Sigmoid colon (tissue), 7 donors: ENCODE measurements around the gene AACS. TPM values are rescaled to one million over a fixed set of nuclear protein-coding genes. Genes with fewer than 3 reads are reported as not detected.

Source experiments
- DNase-seq: peaks from one replicate; pipeline ENCODE4 v3.0.0-alpha.2; 2019
- H3K27ac ChIP-seq, 4 donors: fragments of 200-600 bp; sonication (generic); one replicate each; pipeline ENCODE4 v1.5.1; 2016 to 2019; ENCODE audit warnings: mild to moderate bottlenecking in 1 of 4
- H3K27me3 ChIP-seq, 3 donors: fragments of 200-600 bp; sonication (generic); one replicate each; pipeline ENCODE4 v1.5.1; 2019; ENCODE audit warnings: mild to moderate bottlenecking in 1 of 3
- H3K36me3 ChIP-seq, 4 donors: fragments of 200-600 bp; sonication (generic); one replicate each; pipeline ENCODE4 v1.5.1; 2016 to 2019
- H3K4me1 ChIP-seq, 4 donors: fragments of 200-600 bp; sonication (generic); one replicate each; pipeline ENCODE4 v1.5.1; 2017 to 2019
- H3K4me3 ChIP-seq, 4 donors: fragments of 200-600 bp; sonication (generic); one replicate each; pipeline ENCODE4 v1.5.1; 2017 to 2019; ENCODE audit warnings: mild to moderate bottlenecking in 2 of 4, moderate library complexity in 1 of 4
- H3K9me3 ChIP-seq, 4 donors: fragments of 200-600 bp in 3 of 4; sonication (generic) in 3 of 4; one replicate each; pipeline versions ENCODE4 v1.5.1 to v1.6.1; 2013 to 2019
- EP300 ChIP-seq, 4 donors: sonication (generic); formaldehyde crosslinking; IDR thresholded peaks; one replicate each; pipeline ENCODE4 v1.6.1; 2017; ENCODE audit warnings: antibody characterized with exemption in 4 of 4
- POLR2A ChIP-seq, 2 donors: fragments of 450-650 bp; IDR thresholded peaks; one replicate each; pipeline ENCODE4 v1.6.1; 2016; ENCODE audit warnings: antibody characterized with exemption in 2 of 2, mild to moderate bottlenecking in 2 of 2, moderate library complexity in 2 of 2
- POLR2AphosphoS5 ChIP-seq, 4 donors: sonication (generic); formaldehyde crosslinking; IDR thresholded peaks; one replicate each; pipeline ENCODE4 v1.6.1; 2017; ENCODE audit warnings: antibody characterized with exemption in 4 of 4
- WGBS, 2 donors: extraction: QIAGEN DNeasy Blood & Tissue Kit; methylation state at CpG; one replicate each; pipeline ENCODE4 v1.1.7; 2013; 5-methylcytosine and 5-hydroxymethylcytosine counted together
- intact Hi-C: fragments of 100-400 bp; cut with DNase I; formaldehyde crosslinking; loops from one replicate; pipeline ENCODE4 v1.15.1; 2023
- polyA plus RNA-seq, 3 donors: library from polyadenylated mRNA; stranded (reverse); fragments of 200-250 nt; gene quantifications; one replicate each; pipeline ENCODE4 v1.2.3, GENCODE V29; 2013
- total RNA-seq, 4 donors: library from RNA; depleted of rRNA; stranded (reverse); fragments of >200 nt; gene quantifications; one replicate each; pipeline ENCODE4 v1.1.0, GENCODE V29; 2016
- TF ChIP-seq, protein P1 (sequence below), 4 experiments: fragments of 450-650 bp in 3 of 4; fragments of 200-600 bp in 1 of 4; IDR thresholded peaks; one replicate each; pipeline ENCODE4 v1.5.1; 2016 to 2019; ENCODE audit warnings: antibody characterized with exemption in 4 of 4, mild to moderate bottlenecking in 3 of 4, moderate library complexity in 2 of 4
- donor health status: healthy with polysubstance abuse.
- donor health status: Bipolar disorder and iron deficiency.
- donor health status: healthy.

Gene AACS
- total and polyA plus RNA-seq, 7 donors, result 8.1 to 38.0 (median 12.7) TPM

DNA sequence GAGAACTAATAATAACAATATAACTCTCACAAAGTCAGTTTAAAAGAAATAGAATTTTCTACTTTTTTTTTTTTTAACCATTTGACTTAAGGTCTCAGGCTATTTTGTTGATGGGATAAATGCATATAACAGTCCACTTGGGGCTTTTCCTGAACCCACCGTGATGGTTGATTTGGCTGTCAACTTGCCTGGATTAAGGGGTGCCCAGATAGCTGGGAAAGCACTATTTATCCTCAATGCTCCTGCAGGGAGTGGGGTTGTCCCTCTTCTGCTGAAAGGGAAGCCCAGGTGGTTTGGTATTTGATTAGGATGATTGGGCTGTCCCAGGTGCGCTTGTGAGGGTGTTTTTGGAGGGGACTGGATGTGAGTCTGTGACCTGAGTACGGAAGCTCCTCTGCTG is 114.9 kb downstream of the AACS start:
- TF ChIP-seq POLR2AphosphoS5 (IDR thresholded peaks at IDR 0.05) (no peak), EP300 (IDR thresholded peaks at IDR 0.05) (no peak), POLR2A (IDR thresholded peaks at IDR 0.05) (no peak)
- TF ChIP-seq, protein P1, sequence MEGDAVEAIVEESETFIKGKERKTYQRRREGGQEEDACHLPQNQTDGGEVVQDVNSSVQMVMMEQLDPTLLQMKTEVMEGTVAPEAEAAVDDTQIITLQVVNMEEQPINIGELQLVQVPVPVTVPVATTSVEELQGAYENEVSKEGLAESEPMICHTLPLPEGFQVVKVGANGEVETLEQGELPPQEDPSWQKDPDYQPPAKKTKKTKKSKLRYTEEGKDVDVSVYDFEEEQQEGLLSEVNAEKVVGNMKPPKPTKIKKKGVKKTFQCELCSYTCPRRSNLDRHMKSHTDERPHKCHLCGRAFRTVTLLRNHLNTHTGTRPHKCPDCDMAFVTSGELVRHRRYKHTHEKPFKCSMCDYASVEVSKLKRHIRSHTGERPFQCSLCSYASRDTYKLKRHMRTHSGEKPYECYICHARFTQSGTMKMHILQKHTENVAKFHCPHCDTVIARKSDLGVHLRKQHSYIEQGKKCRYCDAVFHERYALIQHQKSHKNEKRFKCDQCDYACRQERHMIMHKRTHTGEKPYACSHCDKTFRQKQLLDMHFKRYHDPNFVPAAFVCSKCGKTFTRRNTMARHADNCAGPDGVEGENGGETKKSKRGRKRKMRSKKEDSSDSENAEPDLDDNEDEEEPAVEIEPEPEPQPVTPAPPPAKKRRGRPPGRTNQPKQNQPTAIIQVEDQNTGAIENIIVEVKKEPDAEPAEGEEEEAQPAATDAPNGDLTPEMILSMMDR (IDR thresholded peaks at IDR 0.05), result no peak
- H3K27ac ChIP-seq, result no peak overlapping the region
- intact Hi-C loops, result loop anchor here (5.0 kb wide), 3 partner anchors 222 to 1692 kb away; no protein-coding TSS in a partner anchor
- no peaks in the 10 kb centered on the region for H3K36me3 ChIP-seq
- H3K9me3 ChIP-seq, result peaks cover 0 to 4% (median 0%) of the 10 kb centered on the region in 4 donors
- H3K27me3 ChIP-seq, result peaks cover 0 to 20% (median 0%) of the 10 kb centered on the region in 3 donors
- DNase-seq, result no peak
- 43 to 91% methylated on average over 3 of the region's 3 CpGs for WGBS, 2 donors
- peaks cover 0 to 7% (median 3%) of the 10 kb centered on the region in 4 donors for H3K4me1 ChIP-seq
- H3K4me3 ChIP-seq, result no peak overlapping the region

DNA sequence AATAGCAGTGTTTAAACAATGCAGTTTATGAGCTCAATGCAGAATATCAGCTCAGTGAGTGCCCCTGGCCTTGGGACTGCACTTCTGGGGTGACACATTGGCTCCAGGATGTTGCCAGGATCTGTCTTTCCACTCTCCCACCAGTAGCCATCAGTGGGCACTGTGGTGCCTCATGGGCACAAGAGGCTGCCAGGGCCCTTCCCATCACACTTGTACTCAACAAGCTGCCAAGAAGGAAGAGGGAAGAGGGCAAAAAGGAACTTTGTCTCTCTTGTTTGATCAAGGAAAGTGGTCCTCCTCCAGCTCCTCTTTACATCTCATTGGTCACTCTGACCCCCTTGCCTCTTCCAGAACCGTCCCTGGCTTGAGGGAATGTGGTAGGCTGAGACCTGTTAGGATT is 115.9 kb downstream of the AACS start:
- no peak for DNase-seq
- Histone ChIP-seq H3K4me1 (peaks cover 0 to 13% (median 9%) of the 10 kb centered on the region in 4 donors), H3K9me3 (no peaks in the 10 kb centered on the region), H3K27ac (no peak overlapping the region), H3K4me3 (no peak overlapping the region), H3K36me3 (no peaks in the 10 kb centered on the region), H3K27me3 (peaks cover 0 to 20% (median 0%) of the 10 kb centered on the region in 3 donors)
- intact Hi-C loops, result loop anchor here (5.0 kb wide), 3 partner anchors 221 to 1691 kb away; no protein-coding TSS in a partner anchor
- no peak for TF ChIP-seq POLR2A (IDR thresholded peaks at IDR 0.05)
- TF ChIP-seq EP300 (IDR thresholded peaks at IDR 0.05), result no peak
- no peak for TF ChIP-seq POLR2AphosphoS5 (IDR thresholded peaks at IDR 0.05)
- TF ChIP-seq, protein P1 (IDR thresholded peaks at IDR 0.05), result no peak
- 84 to 91% methylated on average over 1 of the region's 1 CpG for whole genome bisulfite sequencing, 2 donors

DNA sequence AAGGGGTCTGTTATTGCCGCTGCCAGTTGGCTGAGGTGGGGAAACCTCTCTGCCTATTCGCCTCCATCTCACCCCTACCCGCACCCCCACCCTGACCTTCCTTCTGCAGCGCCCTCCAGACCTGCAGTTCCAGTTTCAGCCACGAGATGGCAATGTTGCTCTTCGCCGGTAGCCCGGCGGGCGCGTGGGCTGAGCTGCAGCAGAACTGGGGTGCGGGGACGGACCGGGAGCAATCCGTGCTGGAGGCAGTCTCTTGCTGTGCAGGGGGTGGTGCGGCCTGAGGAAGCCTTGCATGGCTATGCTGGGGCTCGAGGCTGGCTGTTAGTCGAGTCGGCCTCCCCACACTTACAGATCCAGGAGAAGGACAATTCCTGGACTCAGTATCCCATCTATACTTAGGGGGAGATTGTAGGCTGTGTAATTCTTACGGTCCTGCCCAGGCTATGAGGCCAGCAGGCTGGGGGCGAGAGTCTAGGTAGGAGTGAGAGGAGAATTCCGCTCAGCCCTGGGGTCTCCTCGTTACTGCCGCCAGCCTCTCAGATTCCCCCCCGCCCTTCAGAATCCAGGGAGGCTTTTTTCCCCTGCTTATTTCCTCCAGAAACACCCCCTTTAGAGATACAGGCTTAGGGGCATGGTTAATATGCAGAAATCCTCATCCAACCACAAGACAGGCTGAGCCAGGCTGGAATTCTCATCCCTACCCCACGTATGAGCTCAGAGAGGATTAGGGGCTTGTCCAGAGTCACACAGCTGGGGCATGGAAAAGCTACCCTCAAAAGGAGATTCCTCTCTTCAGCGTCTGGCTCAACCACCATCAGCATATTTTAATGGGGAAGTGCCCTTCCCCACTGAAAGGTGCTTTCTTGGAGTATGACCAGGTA is 118.2 kb downstream of the AACS start:
- Histone ChIP-seq H3K27me3 (peaks cover 7 to 35% (median 16%) of the 10 kb centered on the region in 3 donors), H3K4me1 (peaks cover 0 to 29% (median 26%) of the 10 kb centered on the region in 4 donors), H3K36me3 (no peaks in the 10 kb centered on the region), H3K27ac (no peak overlapping the region), H3K9me3 (no peaks in the 10 kb centered on the region), H3K4me3 (no peak overlapping the region)
- intact Hi-C loops, result loop anchor here (5.0 kb wide), 3 partner anchors 219 to 1689 kb away; no protein-coding TSS in a partner anchor
- peak; percentile 80 for DNase-seq
- TF ChIP-seq, protein P1 (IDR thresholded peaks at IDR 0.05), result peak; percentile 90 to 99 (median 94)
- TF ChIP-seq POLR2A (IDR thresholded peaks at IDR 0.05) (no peak), POLR2AphosphoS5 (IDR thresholded peaks at IDR 0.05) (no peak)
- WGBS, 2 donors, result 4 to 8% methylated on average over 27 of the region's 27 CpGs

DNA sequence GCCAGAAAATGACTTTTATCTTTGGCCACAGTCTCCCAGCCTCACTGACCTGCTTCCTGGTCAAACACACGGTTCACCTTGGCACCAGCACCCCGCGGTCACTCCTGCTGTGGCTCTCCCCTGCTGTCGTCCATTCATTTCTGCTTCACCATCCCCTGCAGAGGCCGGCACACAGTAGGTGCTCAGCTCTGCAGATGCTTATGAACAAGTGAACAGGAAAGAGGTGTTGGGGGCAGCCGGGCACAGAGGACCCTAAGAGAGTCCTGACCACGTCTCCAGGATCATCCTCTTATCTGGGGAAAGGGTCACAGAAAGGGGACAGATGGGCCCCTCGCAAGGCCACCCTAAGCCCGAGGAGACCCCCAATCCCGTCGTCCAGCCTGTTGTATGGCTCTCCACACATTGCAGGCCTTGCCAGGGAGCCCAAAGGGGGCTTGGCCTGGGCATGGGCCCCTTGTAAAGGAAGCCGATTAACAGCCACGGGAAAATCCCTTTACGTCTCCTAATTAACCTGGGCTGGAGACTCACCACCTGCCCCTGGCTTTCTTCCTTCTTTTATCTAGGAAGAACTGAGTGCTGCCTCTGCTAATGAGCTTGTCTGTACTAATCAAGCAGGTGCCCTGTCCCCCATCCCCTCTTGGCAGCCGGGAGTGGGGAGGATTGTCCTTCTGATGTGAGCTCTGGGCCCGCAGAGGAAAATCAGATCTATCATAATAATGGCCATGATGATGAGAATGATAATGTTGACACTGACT is 119.2 kb downstream of the AACS start:
- H3K4me1 ChIP-seq, result peaks cover 0 to 29% (median 26%) of the 10 kb centered on the region in 4 donors
- H3K27ac ChIP-seq, result no peak overlapping the region
- H3K4me3 ChIP-seq, result no peak overlapping the region
- TF ChIP-seq, protein P1 (IDR thresholded peaks at IDR 0.05), result no peak
- TF ChIP-seq EP300 (IDR thresholded peaks at IDR 0.05) (no peak), POLR2AphosphoS5 (IDR thresholded peaks at IDR 0.05) (no peak), POLR2A (IDR thresholded peaks at IDR 0.05) (no peak)
- intact Hi-C loops, result loop anchor here (5.0 kb wide), 3 partner anchors 218 to 1688 kb away; no protein-coding TSS in a partner anchor
- no peaks in the 10 kb centered on the region for H3K36me3 ChIP-seq
- no peak for DNase-seq
- H3K27me3 ChIP-seq, result peaks cover 14 to 45% (median 25%) of the 10 kb centered on the region in 3 donors
- 20 to 35% methylated on average over 16 of the region's 16 CpGs for WGBS, 2 donors
- H3K9me3 ChIP-seq, result no peaks in the 10 kb centered on the region
